GM21367 (cell line): Measurements from ENCODE around the gene ALS2CL.

Source experiments
- ATAC-seq: cut with Tn5 transposase; IDR thresholded peaks from one replicate; pipeline ENCODE4 v1.9.1; 2021; ENCODE audit not compliant: unreplicated experiment

The ALS2CL gene

GRCh38 chr3:46703013-46703520 is 9.6 kb upstream of the ALS2CL start:
- no peak for ATAC-seq

GRCh38 chr3:46702246-46703012 is 8.9 kb upstream of the ALS2CL start:
- ATAC-seq: no peak

- no peak for ATAC-seq
Observed at GRCh38 chr3:46701181-46701939, 7.9 kb upstream of the ALS2CL start, which contains the start of gene TMIE. TSS of gene TMIE (plus strand) at chr3:46701392. CDS start at chr3:46701488, 96 bp downstream.

GRCh38 chr3:46700772-46701171 is 7.3 kb upstream of the ALS2CL start:
- ATAC-seq: no peak

GRCh38 chr3:46699676-46700523 is 6.4 kb upstream of the ALS2CL start:
- ATAC-seq: no peak

- ATAC-seq: no peak
Observed at GRCh38 chr3:46695962-46696894, 2.7 kb upstream of the ALS2CL start.

- no peak for ATAC-seq
Observed at GRCh38 chr3:46695177-46695961, 1.9 kb upstream of the ALS2CL start.

GRCh38 chr3:46694520-46694919 is 1.0 kb upstream of the ALS2CL start:
- ATAC-seq: no peak

- ATAC-seq: no peak
Observed at GRCh38 chr3:46693892-46694226, 380 bp upstream of the ALS2CL start.

GRCh38 chr3:46692566-46692990 is 901 bp downstream of the ALS2CL start:
- no peak for ATAC-seq

GRCh38 chr3:46690798-46691197 is 2.7 kb downstream of the ALS2CL start:
- ATAC-seq: no peak

- no peak for ATAC-seq
Observed at GRCh38 chr3:46685446-46685845, 8.0 kb downstream of the ALS2CL start.

GRCh38 chr3:46684891-46685290 is 8.6 kb downstream of the ALS2CL start:
- ATAC-seq: no peak

- no peak for ATAC-seq
Observed at GRCh38 chr3:46682974-46683373, 10.5 kb downstream of the ALS2CL start.

GRCh38 chr3:46681856-46682540 is 11.5 kb downstream of the ALS2CL start:
- no peak for ATAC-seq

GRCh38 chr3:46681387-46681786 is 12.1 kb downstream of the ALS2CL start:
- no peak for ATAC-seq

- no peak for ATAC-seq
Observed at GRCh38 chr3:46680298-46680826, 13.1 kb downstream of the ALS2CL start.

- no peak for ATAC-seq
Observed at GRCh38 chr3:46679681-46680080, 13.8 kb downstream of the ALS2CL start.

GRCh38 chr3:46678280-46678679 is 15.2 kb downstream of the ALS2CL start:
- no peak for ATAC-seq
